NCI-H146 (cell line): ENCODE data around the gene NFATC1.
"Not testable (repeated sequence)": the region's sequence is repeated elsewhere in the genome, so short reads cannot be mapped to it uniquely, and the experiment has no call there.

Experiments used
- DNase-seq: peaks from one replicate; lab custom pipeline; 2025; lab: John Stamatoyannopoulos, UW

NFATC1 gene

GRCh38 chr18:79489051-79489898 lies 93.5 kb downstream of the NFATC1 start:
- DNase-seq: no peak

- no peak for DNase-seq
Measured at GRCh38 chr18:79489899-79490625, 94.3 kb downstream of the NFATC1 start.

GRCh38 chr18:79490626-79491041 lies 94.9 kb downstream of the NFATC1 start:
- DNase-seq: no peak

- DNase-seq: no peak
Measured at GRCh38 chr18:79491081-79491551, 95.4 kb downstream of the NFATC1 start.

- DNase-seq: no peak
Measured at GRCh38 chr18:79493211-79493800, 97.6 kb downstream of the NFATC1 start.

GRCh38 chr18:79493801-79494211 lies 98.1 kb downstream of the NFATC1 start:
- DNase-seq: no peak

- DNase-seq: no peak
Measured at GRCh38 chr18:79494936-79495335, 99.2 kb downstream of the NFATC1 start.

- no peak for DNase-seq
Measured at GRCh38 chr18:79495591-79496071, 99.9 kb downstream of the NFATC1 start.

GRCh38 chr18:79496237-79496977 lies 100.7 kb downstream of the NFATC1 start:
- DNase-seq: no peak

GRCh38 chr18:79496978-79497637 lies 101.4 kb downstream of the NFATC1 start:
- peak; percentile 31 for DNase-seq

GRCh38 chr18:79497638-79498081 lies 101.9 kb downstream of the NFATC1 start:
- DNase-seq: no peak

- no peak for DNase-seq
Measured at GRCh38 chr18:79498662-79499061, 102.9 kb downstream of the NFATC1 start.

- no peak for DNase-seq
Measured at GRCh38 chr18:79501006-79501405, 105.3 kb downstream of the NFATC1 start.

GRCh38 chr18:79502782-79503181 lies 107.1 kb downstream of the NFATC1 start:
- DNase-seq: no peak

- no peak for DNase-seq
Measured at GRCh38 chr18:79503406-79503805, 107.7 kb downstream of the NFATC1 start.

- no peak for DNase-seq
Measured at GRCh38 chr18:79504034-79504433, 108.3 kb downstream of the NFATC1 start.

- not testable (repeated sequence) for DNase-seq
Measured at GRCh38 chr18:79504495-79504894, 108.8 kb downstream of the NFATC1 start.

GRCh38 chr18:79505465-79505864 lies 109.7 kb downstream of the NFATC1 start:
- not testable (repeated sequence) for DNase-seq

- DNase-seq: no peak
Measured at GRCh38 chr18:79506191-79507075, 110.7 kb downstream of the NFATC1 start.

- DNase-seq: no peak
Measured at GRCh38 chr18:79507076-79507545, 111.4 kb downstream of the NFATC1 start.
